ENCODE measurements around the gene CPEB4. TPM values are rescaled to one million over a fixed set of nuclear protein-coding genes. Genes with fewer than 3 reads are reported as not detected.

CPEB4 gene
- total RNA-seq, 2 donors from 2014 or later = 9.4 to 11.3 TPM

DNA sequence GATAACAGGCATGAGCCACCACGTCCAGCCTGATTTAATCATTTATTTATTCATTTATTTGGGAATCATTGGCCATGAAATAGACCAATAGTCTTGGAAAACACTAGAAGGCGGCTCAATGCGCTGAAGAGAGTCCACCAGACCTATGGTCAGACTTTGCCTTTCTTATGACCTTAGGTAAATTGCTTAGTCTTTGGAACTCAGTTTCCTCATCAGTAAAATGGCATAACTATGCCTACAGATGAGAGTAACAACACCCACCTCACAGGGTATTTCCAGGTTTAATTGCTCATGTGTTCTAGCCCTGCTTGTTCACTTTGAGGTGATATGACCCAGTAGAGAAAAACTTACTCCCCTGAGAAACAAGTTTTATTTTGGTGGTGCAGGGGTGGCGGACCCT is 38.2 kb upstream of the CPEB4 start:
- no peaks in the 10 kb centered on the region for H3K36me3 ChIP-seq (ENCODE audit: control insufficient read depth, insufficient read depth, low read length)
- H3K4me3 Mint-ChIP-seq = no peak overlapping the region
- no peaks in the 10 kb centered on the region for H3K27me3 Mint-ChIP-seq (ENCODE audit: insufficient read depth)
- 94 to 100% methylated on average over 2 to 4 of the region's 4 CpGs for WGBS, 2 experiments (ENCODE audit: insufficient coverage in 1 of 2, insufficient read length in 1 of 2)
- TF ChIP-seq, protein P1, sequence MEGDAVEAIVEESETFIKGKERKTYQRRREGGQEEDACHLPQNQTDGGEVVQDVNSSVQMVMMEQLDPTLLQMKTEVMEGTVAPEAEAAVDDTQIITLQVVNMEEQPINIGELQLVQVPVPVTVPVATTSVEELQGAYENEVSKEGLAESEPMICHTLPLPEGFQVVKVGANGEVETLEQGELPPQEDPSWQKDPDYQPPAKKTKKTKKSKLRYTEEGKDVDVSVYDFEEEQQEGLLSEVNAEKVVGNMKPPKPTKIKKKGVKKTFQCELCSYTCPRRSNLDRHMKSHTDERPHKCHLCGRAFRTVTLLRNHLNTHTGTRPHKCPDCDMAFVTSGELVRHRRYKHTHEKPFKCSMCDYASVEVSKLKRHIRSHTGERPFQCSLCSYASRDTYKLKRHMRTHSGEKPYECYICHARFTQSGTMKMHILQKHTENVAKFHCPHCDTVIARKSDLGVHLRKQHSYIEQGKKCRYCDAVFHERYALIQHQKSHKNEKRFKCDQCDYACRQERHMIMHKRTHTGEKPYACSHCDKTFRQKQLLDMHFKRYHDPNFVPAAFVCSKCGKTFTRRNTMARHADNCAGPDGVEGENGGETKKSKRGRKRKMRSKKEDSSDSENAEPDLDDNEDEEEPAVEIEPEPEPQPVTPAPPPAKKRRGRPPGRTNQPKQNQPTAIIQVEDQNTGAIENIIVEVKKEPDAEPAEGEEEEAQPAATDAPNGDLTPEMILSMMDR (conservative IDR thresholded peaks at IDR 0.05) = no peak
- no peaks in the 10 kb centered on the region for H3K27me3 ChIP-seq (ENCODE audit: control insufficient read depth, insufficient read depth, low read length, poor library complexity, severe bottlenecking)
- H3K9ac ChIP-seq (ENCODE audit: extremely low read depth, low read length, poor library complexity, severe bottlenecking) = no peak overlapping the region
- DNase-seq = no peak
- no peaks in the 10 kb centered on the region for H3K36me3 Mint-ChIP-seq (ENCODE audit: low read depth)
- H3K27ac ChIP-seq (ENCODE audit: low read depth, low read length) = no peak overlapping the region
- H3K4me1 Mint-ChIP-seq = peaks cover 3% of the 10 kb centered on the region
- H3K9me3 Mint-ChIP-seq = peaks cover 6% of the 10 kb centered on the region
- peaks cover 3% of the 10 kb centered on the region for H3K4me1 ChIP-seq (ENCODE audit: control insufficient read depth, insufficient read depth, low read length)
- H3K4me3 ChIP-seq (ENCODE audit: low read length) = no peak overlapping the region
- no peak overlapping the region for H3K27ac Mint-ChIP-seq
- H3K9me3 ChIP-seq (ENCODE audit: control insufficient read depth, low read length) = peaks cover 7% of the 10 kb centered on the region

DNA sequence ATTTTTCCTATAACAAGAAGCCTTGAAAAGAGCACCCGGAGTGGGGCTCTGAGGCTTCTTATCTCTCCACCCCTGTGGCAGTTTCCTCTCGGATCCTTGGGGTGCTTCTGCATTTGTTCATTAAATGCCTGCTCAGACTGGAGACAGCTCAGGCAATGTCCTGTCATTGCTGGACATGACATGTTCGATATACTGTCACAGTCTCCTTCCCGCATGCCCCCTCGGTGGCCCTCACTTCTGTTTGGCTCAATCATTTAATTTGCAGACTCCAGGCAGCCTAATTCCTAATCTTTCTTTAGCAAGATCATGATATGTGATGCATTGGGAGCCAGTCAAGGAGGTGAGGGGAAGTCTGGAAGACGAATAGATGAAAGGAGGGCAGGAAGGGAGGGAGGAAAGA is 37.5 kb upstream of the CPEB4 start:
- H3K9me3 Mint-ChIP-seq = peaks cover 6% of the 10 kb centered on the region

DNA sequence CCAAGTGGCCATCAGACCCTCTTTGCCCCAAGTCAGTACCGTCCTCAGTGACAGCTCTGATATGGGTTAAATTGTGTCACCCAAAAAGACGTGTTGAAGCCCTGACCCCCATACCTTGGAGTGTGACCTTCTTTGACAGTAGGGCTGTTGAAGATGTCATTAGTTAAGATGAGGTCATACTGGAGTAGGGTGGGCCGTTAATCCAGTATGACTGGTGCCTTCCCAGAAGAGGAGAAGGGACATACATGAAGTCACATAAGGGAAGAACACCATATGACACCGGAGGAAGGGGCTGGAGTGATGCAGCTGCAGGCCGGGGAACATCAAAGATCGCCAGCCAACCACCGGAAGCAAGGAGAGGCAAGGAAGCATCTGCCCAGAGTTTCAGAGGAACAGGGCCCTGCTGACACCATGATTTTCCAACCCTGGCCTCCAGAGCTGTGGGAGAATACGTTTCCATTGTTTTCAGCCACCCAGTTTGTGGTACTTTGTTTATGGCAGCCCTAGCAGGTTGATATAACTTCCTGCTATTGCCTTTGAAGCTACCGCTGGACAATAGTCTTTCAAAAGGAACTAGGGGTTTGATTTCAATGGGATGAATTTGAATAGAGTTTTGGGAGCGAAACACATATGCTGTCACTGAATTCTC is 36.4 kb upstream of the CPEB4 start:
- peaks cover 7% of the 10 kb centered on the region for H3K9me3 ChIP-seq (ENCODE audit: control insufficient read depth, low read length)
- peaks cover 3% of the 10 kb centered on the region for H3K9me3 Mint-ChIP-seq
- no peak overlapping the region for H3K27ac Mint-ChIP-seq
- no peak for DNase-seq
- H3K27me3 Mint-ChIP-seq (ENCODE audit: insufficient read depth) = peaks cover 2% of the 10 kb centered on the region
- H3K9ac ChIP-seq (ENCODE audit: extremely low read depth, low read length, poor library complexity, severe bottlenecking) = no peak overlapping the region
- H3K36me3 Mint-ChIP-seq (ENCODE audit: low read depth) = no peaks in the 10 kb centered on the region
- H3K4me3 Mint-ChIP-seq = no peak overlapping the region
- no peak overlapping the region for H3K4me3 ChIP-seq (ENCODE audit: low read length)
- 81 to 89% methylated on average over 9 to 10 of the region's 10 CpGs for WGBS, 2 experiments (ENCODE audit: insufficient coverage in 1 of 2, insufficient read length in 1 of 2)
- TF ChIP-seq, protein P1 (conservative IDR thresholded peaks at IDR 0.05) = no peak
- no peak overlapping the region for H3K27ac ChIP-seq (ENCODE audit: low read depth, low read length)
- peaks cover 15% of the 10 kb centered on the region for H3K4me1 ChIP-seq (ENCODE audit: control insufficient read depth, insufficient read depth, low read length)
- peaks cover 12% of the 10 kb centered on the region for H3K4me1 Mint-ChIP-seq
- no peaks in the 10 kb centered on the region for H3K27me3 ChIP-seq (ENCODE audit: control insufficient read depth, insufficient read depth, low read length, poor library complexity, severe bottlenecking)
- no peaks in the 10 kb centered on the region for H3K36me3 ChIP-seq (ENCODE audit: control insufficient read depth, insufficient read depth, low read length)

More for the DNA sequence above, 37.5 kb upstream of the CPEB4 start:
- Mint-ChIP-seq H3K36me3 (ENCODE audit: low read depth) (no peaks in the 10 kb centered on the region), H3K4me1 (peaks cover 9% of the 10 kb centered on the region), H3K27ac (no peak overlapping the region), H3K4me3 (no peak overlapping the region), H3K27me3 (ENCODE audit: insufficient read depth) (no peaks in the 10 kb centered on the region)
- H3K9ac ChIP-seq (ENCODE audit: extremely low read depth, low read length, poor library complexity, severe bottlenecking) = no peak overlapping the region
- no peaks in the 10 kb centered on the region for H3K36me3 ChIP-seq (ENCODE audit: control insufficient read depth, insufficient read depth, low read length)
- DNase-seq = no peak
- H3K27ac ChIP-seq (ENCODE audit: low read depth, low read length) = no peak overlapping the region
- no peak overlapping the region for H3K4me3 ChIP-seq (ENCODE audit: low read length)
- peaks cover 7% of the 10 kb centered on the region for H3K4me1 ChIP-seq (ENCODE audit: control insufficient read depth, insufficient read depth, low read length)
- peaks cover 7% of the 10 kb centered on the region for H3K9me3 ChIP-seq (ENCODE audit: control insufficient read depth, low read length)
- TF ChIP-seq, protein P1 (conservative IDR thresholded peaks at IDR 0.05) = no peak
- 81 to 89% methylated on average over 5 to 6 of the region's 6 CpGs for WGBS, 2 experiments (ENCODE audit: insufficient coverage in 1 of 2, insufficient read length in 1 of 2)
- no peaks in the 10 kb centered on the region for H3K27me3 ChIP-seq (ENCODE audit: control insufficient read depth, insufficient read depth, low read length, poor library complexity, severe bottlenecking)

Data from endodermal cell (in vitro differentiated cells).